GM21423 (cell line): ENCODE measurements around the gene GNB5.

Source experiments
- ATAC-seq: cut with Tn5 transposase; IDR thresholded peaks from one replicate; pipeline ENCODE4 v1.9.1; 2021; ENCODE audit warnings: mild to moderate bottlenecking, moderate library complexity; ENCODE audit not compliant: unreplicated experiment

Gene GNB5

DNA sequence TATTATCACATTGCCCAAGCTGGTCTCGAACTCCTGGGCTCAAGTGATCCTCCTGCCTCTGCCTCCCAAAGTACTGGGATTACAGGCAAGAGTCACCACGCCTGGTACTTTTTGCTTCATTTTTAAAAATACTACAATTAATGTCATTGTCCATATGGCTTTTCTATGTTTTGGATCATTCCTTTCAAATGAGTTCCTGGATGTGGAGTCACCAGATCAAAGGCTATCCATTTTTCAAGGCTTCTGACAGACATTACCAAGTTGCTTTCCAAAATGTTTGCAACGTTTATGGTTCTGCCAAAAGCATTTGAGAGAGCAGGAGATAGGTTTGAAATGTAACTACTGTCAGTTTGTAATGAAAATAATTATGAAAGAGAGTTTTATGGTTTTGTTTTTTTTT, 44.4 kb downstream of the GNB5 start:
- no peak for ATAC-seq

GRCh38 chr15:52146261-52146660, 44.9 kb downstream of the GNB5 start:
- ATAC-seq: no peak

- no peak for ATAC-seq
Measured at GRCh38 chr15:52144656-52145178, 46.5 kb downstream of the GNB5 start.

GRCh38 chr15:52143873-52144272, 47.3 kb downstream of the GNB5 start:
- ATAC-seq: no peak

DNA sequence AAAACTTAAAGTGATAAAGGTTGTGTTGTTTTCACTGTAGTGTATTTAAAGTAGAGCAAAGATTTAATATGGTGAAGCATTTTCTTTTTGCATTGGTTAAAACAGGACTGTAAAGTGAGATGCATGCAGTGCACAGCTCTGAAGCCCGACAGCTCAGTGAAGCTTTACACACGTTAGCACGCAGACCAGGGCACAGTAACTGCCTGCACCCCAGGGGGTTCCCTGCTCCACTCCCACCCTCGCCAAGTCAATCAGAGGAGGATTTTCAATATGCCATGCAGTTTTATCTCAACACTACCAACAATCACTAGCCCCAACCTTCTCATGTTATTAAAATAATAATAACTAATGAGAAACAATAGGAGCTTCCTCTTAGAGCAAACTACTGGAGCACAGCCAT, 50.5 kb downstream of the GNB5 start:
- ATAC-seq: no peak

- no peak for ATAC-seq
Measured at GRCh38 chr15:52139599-52140462, 51.4 kb downstream of the GNB5 start.

DNA sequence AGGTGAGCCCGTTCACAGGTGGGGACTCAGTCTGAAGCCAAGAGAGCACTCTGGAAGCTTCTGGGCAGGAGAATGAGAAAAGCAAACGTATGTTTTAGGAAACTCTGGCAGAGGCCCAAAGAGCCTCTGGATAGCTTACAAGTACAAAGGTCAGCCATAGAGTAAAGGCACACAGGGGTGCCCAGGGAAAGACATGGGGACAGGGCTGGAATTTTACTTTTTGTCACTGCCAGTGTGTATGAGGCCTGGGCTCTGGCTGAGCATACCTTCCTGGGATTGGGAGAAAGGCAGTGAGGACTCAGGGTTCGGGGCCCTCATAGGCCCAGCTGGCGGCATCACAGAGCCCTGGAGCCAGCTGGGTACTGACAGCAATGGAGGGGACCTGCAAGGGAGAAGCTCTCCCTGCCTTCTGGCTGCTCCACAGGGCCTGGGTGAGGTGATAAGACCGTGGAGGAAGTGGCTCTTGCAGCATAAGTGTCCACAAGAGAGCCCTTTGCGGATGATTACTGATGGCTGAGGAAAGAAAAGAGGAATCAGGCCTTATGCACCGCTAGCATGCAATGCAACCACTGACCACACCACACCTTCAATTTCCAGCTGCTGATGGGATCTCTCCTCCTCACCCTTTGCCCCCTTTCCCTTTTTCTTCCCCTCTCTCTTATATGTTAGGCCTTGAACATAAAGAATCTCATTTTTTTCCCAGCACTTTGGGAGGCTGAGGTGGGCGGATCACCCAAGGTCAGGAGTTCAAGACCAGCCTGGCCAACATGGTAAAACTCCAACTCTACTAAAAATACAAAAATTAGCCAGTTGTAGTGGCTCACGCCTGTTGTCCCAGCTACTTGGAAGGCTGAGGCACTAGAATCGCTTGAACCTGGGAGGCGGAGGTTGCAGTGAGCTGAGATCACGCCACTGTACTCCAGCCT, 53.5 kb downstream of the GNB5 start:
- ATAC-seq: no peak

GRCh38 chr15:52136442-52136980, 54.7 kb downstream of the GNB5 start:
- ATAC-seq: no peak

GRCh38 chr15:52134502-52135144, 56.6 kb downstream of the GNB5 start:
- no peak for ATAC-seq

GRCh38 chr15:52133510-52134220, 57.5 kb downstream of the GNB5 start:
- ATAC-seq: no peak

- ATAC-seq: no peak
Measured at GRCh38 chr15:52132066-52132465, 59.1 kb downstream of the GNB5 start.

- no peak for ATAC-seq
Measured at GRCh38 chr15:52128568-52128967, 62.6 kb downstream of the GNB5 start.

GRCh38 chr15:52124270-52124880, 66.8 kb downstream of the GNB5 start:
- ATAC-seq: no peak

- no peak for ATAC-seq
Measured at GRCh38 chr15:52121896-52122295, 69.3 kb downstream of the GNB5 start.

- no peak for ATAC-seq
Measured at GRCh38 chr15:52121006-52121405, 70.2 kb downstream of the GNB5 start.

DNA sequence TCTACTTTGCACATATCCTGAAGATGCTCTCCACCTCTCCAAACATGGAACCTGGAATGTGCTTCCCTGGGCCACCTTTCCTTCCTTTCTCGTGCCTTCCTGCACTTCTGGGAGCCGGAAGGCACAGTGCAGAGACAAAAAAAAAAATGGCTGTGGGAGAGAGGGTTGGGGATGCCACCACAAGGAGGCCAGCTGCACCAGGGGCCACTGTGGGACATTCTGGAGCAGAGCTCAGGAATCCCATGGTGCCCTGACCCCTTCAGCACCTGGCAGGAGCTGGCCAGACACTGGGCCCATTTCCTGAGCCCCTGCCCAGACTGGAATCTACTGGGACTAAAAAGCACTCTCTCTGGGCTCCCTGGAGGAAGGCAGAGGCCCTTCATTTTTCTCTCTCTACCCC, 70.7 kb downstream of the GNB5 start:
- ATAC-seq: no peak

- ATAC-seq: no peak
Measured at GRCh38 chr15:52118969-52119749, 72.0 kb downstream of the GNB5 start.

DNA sequence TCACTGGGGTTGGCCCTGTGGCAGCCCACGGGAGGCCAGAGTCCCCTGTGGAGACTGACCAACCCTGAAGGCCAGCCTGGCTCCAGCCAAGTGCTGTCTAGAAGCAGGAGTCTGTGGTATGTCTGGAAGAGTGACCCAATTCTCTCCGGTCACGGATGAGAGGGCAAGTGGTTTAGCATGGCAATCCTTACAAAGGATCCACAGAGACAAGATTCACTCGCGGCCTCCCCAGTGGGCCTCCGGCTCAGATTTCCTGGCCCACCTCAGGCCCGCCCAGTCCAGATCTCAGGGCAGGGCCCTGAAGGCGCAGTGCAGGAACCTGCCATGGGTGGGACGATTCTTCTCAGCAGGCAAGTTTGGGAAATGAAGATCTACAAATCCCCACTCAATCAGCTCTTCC, 73.6 kb downstream of the GNB5 start:
- no peak for ATAC-seq
